HepG2 (cell line): Measurements from ENCODE around the gene OSCP1. TPM values are rescaled to one million over a fixed set of nuclear protein-coding genes. Genes with fewer than 3 reads are reported as not detected.
A peak's percentile ranks its signal among the peaks of the same experiment; 100 is the strongest.

Experiments used
- AGO2 ChIP-seq: fragments of 200-400 bp; formaldehyde crosslinking; optimal IDR thresholded peaks from 2 replicates; pipeline ENCODE3; 2017; ENCODE audit warnings: mild to moderate bottlenecking, low read depth, low read length, moderate library complexity
- AHDC1 ChIP-seq: sonication (generic); formaldehyde crosslinking; IDR thresholded peaks from 2 replicates; pipeline ENCODE4 v1.5.1; 2020; ENCODE audit warnings: mild to moderate bottlenecking, missing genetic modification reagents, borderline replicate concordance
- ATAD3A ChIP-seq: sonication (generic); formaldehyde crosslinking; IDR thresholded peaks from 2 replicates; pipeline ENCODE4 v1.4.0; 2020; ENCODE audit warnings: missing genetic modification reagents
- ESRRA ChIP-seq: sonication (generic); formaldehyde crosslinking; IDR thresholded peaks from 2 replicates; pipeline ENCODE4 v1.5.1; 2020; ENCODE audit warnings: mild to moderate bottlenecking, low read depth, missing genetic modification reagents
- GMEB1 ChIP-seq: sonication (generic); formaldehyde crosslinking; IDR thresholded peaks from 2 replicates; pipeline ENCODE4 v1.5.1; 2020; ENCODE audit warnings: missing genetic modification reagents, mild to moderate bottlenecking, borderline replicate concordance
- HNRNPH1 ChIP-seq: fragments of 200-400 bp; formaldehyde crosslinking; optimal IDR thresholded peaks from 2 replicates; pipeline ENCODE3; 2017; ENCODE audit warnings: mild to moderate bottlenecking, low read depth, low read length
- JUND ChIP-seq: sonication (generic); formaldehyde crosslinking; IDR thresholded peaks from 2 replicates; pipeline ENCODE4 v1.8.0; 2022; ENCODE audit warnings: mild to moderate bottlenecking, missing genetic modification reagents
- MBD4 ChIP-seq: IDR thresholded peaks from 2 replicates; pipeline ENCODE4 v1.6.1; 2012; ENCODE audit warnings: low read length, inconsistent platforms, borderline replicate concordance
- NFKB2 ChIP-seq: sonication (generic); formaldehyde crosslinking; IDR thresholded peaks from 2 replicates; pipeline ENCODE4 v1.4.0; 2020; ENCODE audit warnings: missing genetic modification reagents, borderline replicate concordance
- NR2F6 ChIP-seq, 2 experiments: IDR thresholded peaks; 2 replicates each; pipeline ENCODE4 v1.6.1; 2016; ENCODE audit warnings: antibody characterized with exemption in 1 of 2, mild to moderate bottlenecking in 1 of 2
- PLRG1 ChIP-seq: fragments of 450-650 bp; conservative IDR thresholded peaks from 2 replicates; pipeline ENCODE4 v1.6.1; 2016
- REXO4 ChIP-seq: sonication (generic); formaldehyde crosslinking; IDR thresholded peaks from 2 replicates; pipeline ENCODE4 v1.8.0; 2022; ENCODE audit warnings: missing genetic modification reagents, mild to moderate bottlenecking, borderline replicate concordance
- RFXAP ChIP-seq: sonication (generic); formaldehyde crosslinking; IDR thresholded peaks from 2 replicates; pipeline ENCODE4 v1.4.0; 2020; ENCODE audit warnings: missing genetic modification reagents, borderline replicate concordance
- TRIM24 ChIP-seq: sonication (generic); formaldehyde crosslinking; IDR thresholded peaks from 2 replicates; pipeline ENCODE4 v1.8.0; 2022; ENCODE audit warnings: mild to moderate bottlenecking, missing genetic modification reagents
- XRCC5 ChIP-seq: fragments of 200-400 bp; formaldehyde crosslinking; optimal IDR thresholded peaks from 2 replicates; pipeline ENCODE3; 2017; ENCODE audit warnings: mild to moderate bottlenecking, low read length
- ZFP41 ChIP-seq: sonication (generic); formaldehyde crosslinking; IDR thresholded peaks from 2 replicates; pipeline ENCODE4 v1.4.0; 2020; ENCODE audit warnings: mild to moderate bottlenecking, missing genetic modification reagents, borderline replicate concordance
- ZNF441 ChIP-seq: sonication (generic); formaldehyde crosslinking; IDR thresholded peaks from 2 replicates; pipeline ENCODE4 v1.7.0; 2021; ENCODE audit warnings: missing genetic modification reagents, borderline replicate concordance
- ZNF556 ChIP-seq: sonication (generic); formaldehyde crosslinking; IDR thresholded peaks from 2 replicates; pipeline ENCODE4 v1.4.0; 2020; ENCODE audit warnings: mild to moderate bottlenecking, missing genetic modification reagents, borderline replicate concordance
- ZNF598 ChIP-seq: sonication (generic); formaldehyde crosslinking; IDR thresholded peaks from 2 replicates; pipeline ENCODE4 v1.5.1; 2020; ENCODE audit warnings: mild to moderate bottlenecking, missing genetic modification reagents, borderline replicate concordance
- ZNF614 ChIP-seq: IDR thresholded peaks from 2 replicates; pipeline ENCODE4 v1.6.1; 2018; ENCODE audit warnings: missing biosample characterization, missing genetic modification reagents, inconsistent platforms, borderline replicate concordance
- ZSCAN31 ChIP-seq: sonication (generic); formaldehyde crosslinking; IDR thresholded peaks from 2 replicates; pipeline ENCODE4 v1.5.0; 2020; ENCODE audit warnings: low read depth, mild to moderate bottlenecking, missing genetic modification reagents
- polyA plus RNA-seq, 8 experiments: library from polyadenylated mRNA; depleted of rRNA in 3 of 8; stranded (reverse) in 7 of 8; unstranded in 1 of 8; fragments of >200 nt; fragmentation: Illumina TruSeq in 4 of 8; extraction: Trizol in 4 of 8; gene quantifications; 2 replicates each; pipeline versions ENCODE4 v1.2.1 to v1.2.3, GENCODE V29; 2011 to 2016; ENCODE audit warnings: low read depth in 4 of 8, missing spikeins in 1 of 8, mixed read lengths in 1 of 8; ENCODE audit not compliant: insufficient read depth in 1 of 8
- total RNA-seq, 5 experiments: library from RNA; depleted of rRNA; stranded (reverse); fragments of >200 nt; fragmentation: Illumina TruSeq; extraction: Trizol; gene quantifications; 2 replicates each; pipeline ENCODE4 v1.2.3, GENCODE V29; 2016; ENCODE audit warnings: low read depth in 1 of 5
- TF ChIP-seq, protein P1 (sequence below): sonication (generic); formaldehyde crosslinking; IDR thresholded peaks from 2 replicates; pipeline ENCODE4 v1.4.0; 2020; ENCODE audit warnings: missing genetic modification reagents

The OSCP1 gene
- total and polyA plus RNA-seq, 2 of the 13 experiments (the other 11 are each of a cell fraction or from before 2014, with no cell fraction given): 0.60 to 0.84 TPM

- peak; percentile 87 for TF ChIP-seq GMEB1 (CRISPR knock-in tag)
- no peak for TF ChIP-seq ZNF441
- TF ChIP-seq REXO4 (CRISPR knock-in tag): no peak
- peak; percentile 75 for TF ChIP-seq AGO2
- peak; percentile 91; the same call in 1 of the 2 replicates for TF ChIP-seq JUND (CRISPR knock-in tag)
- TF ChIP-seq PLRG1: no peak
- TF ChIP-seq XRCC5: peak; percentile 99
- peak; percentile 94 for TF ChIP-seq ZSCAN31 (CRISPR knock-in tag)
- TF ChIP-seq ZFP41: peak; percentile 73; the same call in 1 of the 2 replicates
- TF ChIP-seq RFXAP (CRISPR knock-in tag): peak; percentile 91
- peak; percentile 51; the same call in 1 of the 2 replicates for TF ChIP-seq AHDC1 (CRISPR knock-in tag)
- TF ChIP-seq NR2F6 (IDR thresholded peaks at IDR 0.05): peak; percentile 63; the same call in 1 of the 2 replicates
- TF ChIP-seq NR2F6 (CRISPR knock-in tag; IDR thresholded peaks at IDR 0.05): peak; percentile 84
- TF ChIP-seq, protein P1, sequence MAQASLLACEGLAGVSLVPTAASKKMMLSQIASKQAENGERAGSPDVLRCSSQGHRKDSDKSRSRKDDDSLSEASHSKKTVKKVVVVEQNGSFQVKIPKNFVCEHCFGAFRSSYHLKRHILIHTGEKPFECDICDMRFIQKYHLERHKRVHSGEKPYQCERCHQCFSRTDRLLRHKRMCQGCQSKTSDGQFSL (CRISPR knock-in tag): peak; percentile 23; the same call in 1 of the 2 replicates
- TF ChIP-seq NFKB2: peak; percentile 86; the same call in 1 of the 2 replicates
- TF ChIP-seq HNRNPH1: no peak
- no peak for TF ChIP-seq MBD4
- TF ChIP-seq ZNF556 (CRISPR knock-in tag): peak; percentile 95; the same call in 1 of the 2 replicates
- 0 out of 2 replicates have a peak, but pooled peaks have one; percentile 69 for TF ChIP-seq ATAD3A
- TF ChIP-seq ESRRA: peak; percentile 82
- TF ChIP-seq ZNF598 (CRISPR knock-in tag): peak; percentile 92; the same call in 1 of the 2 replicates
- 0 out of 2 replicates have a peak, but pooled peaks have one; percentile 58 for TF ChIP-seq TRIM24
- TF ChIP-seq ZNF614: peak; percentile 83; the same call in 1 of the 2 replicates
These were observed 13.8 kb upstream of the OSCP1 start, which contains the start of gene MRPS15 (continued) for GRCh38 chr1:36463803-36464604.
